ENCODE measurements around the gene THOC5. TPM values are rescaled to one million over a fixed set of nuclear protein-coding genes. Genes with fewer than 3 reads are reported as not detected.

The THOC5 gene
- polyA plus RNA-seq, 1 of the 3 experiments (the other 2 are of a cell fraction), result 95.9 TPM

GRCh38 chr22:29487426-29487986 is 66.1 kb downstream of the THOC5 start:
- H3K27ac ChIP-seq (ENCODE audit: low read depth in 2 of 2, low read length in 1 of 2), result no peak overlapping the region
- H3K36me3 ChIP-seq (replicated peaks in 1 of 2; ENCODE audit: control insufficient read depth in 1 of 2, insufficient read depth in 2 of 2, low read length in 1 of 2), result no peaks in the 10 kb centered on the region
- no peaks in the 10 kb centered on the region for H3K27me3 ChIP-seq (ENCODE audit: insufficient read depth)
- no peaks in the 10 kb centered on the region for H3K79me2 ChIP-seq (ENCODE audit: insufficient read depth)
- no peak overlapping the region for H3K4me2 ChIP-seq
- WGBS (ENCODE audit: low lambda C conversion rate), result 83% methylated on average over 6 of the region's 6 CpGs
- H3F3A ChIP-seq (replicated peaks; ENCODE audit: insufficient read depth), result no peaks in the 10 kb centered on the region
- H3K9me3 ChIP-seq, result no peaks in the 10 kb centered on the region
- CTCF ChIA-PET, result no interaction called here
- DNase-seq, result no peak
- no peaks in the 10 kb centered on the region for H4K20me1 ChIP-seq (ENCODE audit: insufficient read depth)
- TF ChIP-seq FOXJ3 (CRISPR knock-in tag; IDR thresholded peaks at IDR 0.05) (no peak), TCF12 (IDR thresholded peaks at IDR 0.05) (no peak), EZH2phosphoT487 (IDR thresholded peaks at IDR 0.05; ENCODE audit: borderline replicate concordance, low read depth) (no peak), TAF1 (IDR thresholded peaks at IDR 0.05; ENCODE audit: borderline replicate concordance, low read depth, low read length) (no peak), RFX5 (IDR thresholded peaks at IDR 0.05; ENCODE audit: low read length) (no peak), MAX (IDR thresholded peaks at IDR 0.05; ENCODE audit: low read depth) (no peak), GATA2 (CRISPR knock-in tag; IDR thresholded peaks at IDR 0.05) (no peak), YY1 (IDR thresholded peaks at IDR 0.05; ENCODE audit: low read depth) (no peak), MEF2A (IDR thresholded peaks at IDR 0.05; ENCODE audit: borderline replicate concordance, low read depth) (no peak), RXRA (IDR thresholded peaks at IDR 0.05; ENCODE audit: borderline replicate concordance, low read depth) (no peak), NFIC (IDR thresholded peaks at IDR 0.05; ENCODE audit: borderline replicate concordance) (no peak), SIN3A (IDR thresholded peaks at IDR 0.05; ENCODE audit: borderline replicate concordance, low read depth, low read length) (no peak), MXI1 (IDR thresholded peaks at IDR 0.05; ENCODE audit: low read depth, low read length) (no peak), RAD21 (IDR thresholded peaks at IDR 0.05; ENCODE audit: low read length) (no peak)
- TF ChIP-seq, protein P1, sequence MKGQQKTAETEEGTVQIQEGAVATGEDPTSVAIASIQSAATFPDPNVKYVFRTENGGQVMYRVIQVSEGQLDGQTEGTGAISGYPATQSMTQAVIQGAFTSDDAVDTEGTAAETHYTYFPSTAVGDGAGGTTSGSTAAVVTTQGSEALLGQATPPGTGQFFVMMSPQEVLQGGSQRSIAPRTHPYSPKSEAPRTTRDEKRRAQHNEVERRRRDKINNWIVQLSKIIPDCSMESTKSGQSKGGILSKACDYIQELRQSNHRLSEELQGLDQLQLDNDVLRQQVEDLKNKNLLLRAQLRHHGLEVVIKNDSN (IDR thresholded peaks at IDR 0.05; ENCODE audit: borderline replicate concordance, low read depth), result no peak
- TF ChIP-seq, protein P2, sequence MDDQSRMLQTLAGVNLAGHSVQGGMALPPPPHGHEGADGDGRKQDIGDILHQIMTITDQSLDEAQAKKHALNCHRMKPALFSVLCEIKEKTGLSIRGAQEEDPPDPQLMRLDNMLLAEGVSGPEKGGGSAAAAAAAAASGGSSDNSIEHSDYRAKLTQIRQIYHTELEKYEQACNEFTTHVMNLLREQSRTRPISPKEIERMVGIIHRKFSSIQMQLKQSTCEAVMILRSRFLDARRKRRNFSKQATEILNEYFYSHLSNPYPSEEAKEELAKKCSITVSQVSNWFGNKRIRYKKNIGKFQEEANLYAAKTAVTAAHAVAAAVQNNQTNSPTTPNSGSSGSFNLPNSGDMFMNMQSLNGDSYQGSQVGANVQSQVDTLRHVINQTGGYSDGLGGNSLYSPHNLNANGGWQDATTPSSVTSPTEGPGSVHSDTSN (IDR thresholded peaks at IDR 0.05), result no peak
- no peaks in the 10 kb centered on the region; a peak in 1 of 4 replicates for H3K4me1 ChIP-seq (ENCODE audit: control insufficient read depth in 1 of 2, insufficient read depth in 2 of 2, low read depth in 1 of 2, low read length in 1 of 2)
- H2AFZ ChIP-seq (ENCODE audit: low read depth), result no peak overlapping the region
- POLR2A ChIA-PET, result no interaction called here
- H3K9me2 ChIP-seq, result no peaks in the 10 kb centered on the region
- no peak overlapping the region for H3K4me3 ChIP-seq (ENCODE audit: low read depth in 2 of 2, low read length in 1 of 2)
- H3K9ac ChIP-seq, result no peak overlapping the region

GRCh38 chr22:29485448-29485847 is 68.1 kb downstream of the THOC5 start:
- TF ChIP-seq ELF1 (IDR thresholded peaks at IDR 0.05), result no peak
- TF ChIP-seq GATA2 (CRISPR knock-in tag; IDR thresholded peaks at IDR 0.05), result no peak
- TF ChIP-seq SMC3 (IDR thresholded peaks at IDR 0.05; ENCODE audit: low read depth, low read length), result no peak
- no peak for TF ChIP-seq RCOR1 (IDR thresholded peaks at IDR 0.05; ENCODE audit: low read length)
- no peak for TF ChIP-seq GABPA (IDR thresholded peaks at IDR 0.05; ENCODE audit: low read depth)
- TF ChIP-seq, protein P2 (IDR thresholded peaks at IDR 0.05), result no peak
- TF ChIP-seq CHD2 (IDR thresholded peaks at IDR 0.05; ENCODE audit: low read length, partially characterized antibody), result no peak
- TF ChIP-seq RXRA (IDR thresholded peaks at IDR 0.05; ENCODE audit: borderline replicate concordance, low read depth), result no peak
- TF ChIP-seq MXI1 (IDR thresholded peaks at IDR 0.05; ENCODE audit: low read depth, low read length), result no peak
- no peak for TF ChIP-seq TEAD4 (IDR thresholded peaks at IDR 0.05; ENCODE audit: borderline replicate concordance, insufficient read depth)
- no peak for TF ChIP-seq FOSL2 (IDR thresholded peaks at IDR 0.05; ENCODE audit: borderline replicate concordance, low read depth)
- TF ChIP-seq EP300 (IDR thresholded peaks at IDR 0.05; ENCODE audit: borderline replicate concordance in 1 of 2, low read depth in 1 of 2, low read length in 1 of 2), result no peak
- no peak for TF ChIP-seq IRF3 (IDR thresholded peaks at IDR 0.05; ENCODE audit: low read depth, low read length)
- TF ChIP-seq FOXJ3 (CRISPR knock-in tag; IDR thresholded peaks at IDR 0.05), result no peak
- Histone ChIP-seq H3K9me3 (no peaks in the 10 kb centered on the region), H3K27me3 (ENCODE audit: insufficient read depth) (peaks cover under 1% of the 10 kb centered on the region; the same call in 1 of the 2 replicates), H3K4me2 (no peak overlapping the region), H3K36me3 (replicated peaks in 1 of 2; ENCODE audit: control insufficient read depth in 1 of 2, insufficient read depth in 2 of 2, low read length in 1 of 2) (no peaks in the 10 kb centered on the region), H3K79me2 (ENCODE audit: insufficient read depth) (no peaks in the 10 kb centered on the region), H4K20me1 (ENCODE audit: insufficient read depth) (no peaks in the 10 kb centered on the region), H3K9me2 (no peaks in the 10 kb centered on the region), H3F3A (replicated peaks; ENCODE audit: insufficient read depth) (no peaks in the 10 kb centered on the region), H3K27ac (ENCODE audit: low read depth in 2 of 2, low read length in 1 of 2) (no peak overlapping the region), H3K9ac (no peak overlapping the region), H3K4me3 (ENCODE audit: low read depth in 2 of 2, low read length in 1 of 2) (no peak overlapping the region), H3K4me1 (ENCODE audit: control insufficient read depth in 1 of 2, insufficient read depth in 2 of 2, low read depth in 1 of 2, low read length in 1 of 2) (peaks cover 0 to 7% of the 10 kb centered on the region in 2 experiments; a peak in 1 of 4 replicates), H2AFZ (ENCODE audit: low read depth) (no peak overlapping the region)
- CTCF ChIA-PET, result no interaction called here
- DNase-seq, result no peak
- POLR2A ChIA-PET, result no interaction called here
- 88% methylated on average over 5 of the region's 8 CpGs for WGBS (ENCODE audit: low lambda C conversion rate)
